K562 (cell line): ENCODE data around the gene RSRP1. TPM values are rescaled to one million over a fixed set of nuclear protein-coding genes. Genes with fewer than 3 reads are reported as not detected.
"Not testable (repeated sequence)": the region's sequence is repeated elsewhere in the genome, so short reads cannot be mapped to it uniquely, and the experiment has no call there.

Experiments used
- ATAC-seq: fragments of 200-7000 bp; cut with Tn5 transposase; 3 replicates; pipeline ENCODE4 v1.9.1; 2020; ENCODE audit warnings: moderate library complexity
- BruUV-seq: library from RNA; stranded (reverse); fragments of 400-500 nt; replicated peaks from 2 replicates; lab custom pipeline; 2021; lab: Mats Ljungman, UMichigan
- CTCF ChIA-PET: fragments of 300-600 bp; formaldehyde crosslinking; extraction: SDS; loops from one replicate; lab custom pipeline; 2021; ENCODE audit warnings: low intra/inter-chr PET ratio; lab: Yijun Ruan, JAX
- POLR2A ChIA-PET: fragments of 300-600, 350-650 bp; sonication (Branson Sonifier 250); formaldehyde crosslinking; extraction: SDS; loops from one replicate; lab custom pipeline; 2021; ENCODE audit warnings: antibody characterized with exemption, inconsistent platforms; lab: Yijun Ruan, JAX
- DNase-seq, 4 experiments: peaks; one replicate each; pipeline versions ENCODE4 v3.0.0 to v3.0.0-alpha.2; 2011 to 2018; ENCODE audit warnings: low spot score in 3 of 4, mixed read lengths in 3 of 4; ENCODE audit errors: extremely low read depth in 1 of 4
- FAIRE-seq: peaks from 2 replicates; lab custom pipeline; 2011; peaks lifted over from hg19 to GRCh38; lab: Jason Lieb, UNC
- H2AFZ ChIP-seq: 2 replicates; pipeline ENCODE4 v1.6.0; 2011; ENCODE audit warnings: low read depth, low read length, control low read depth, inconsistent platforms
- H3K27ac ChIP-seq: fragments of 200-600 bp; 3 replicates; pipeline ENCODE4 v1.8.0; 2011; ENCODE audit warnings: low read depth, mild to moderate bottlenecking, control low read depth, inconsistent platforms, low read length, moderate library complexity, mixed read lengths; ENCODE audit errors: extremely low read depth
- H3K27me3 ChIP-seq, 2 experiments: fragments of 300-600 bp in 1 of 2; 2 replicates in 1 of 2; 3 replicates in 1 of 2; pipeline versions ENCODE4 v1.6.0 to v1.8.0; 2011; ENCODE audit warnings: inconsistent platforms in 2 of 2, low read length in 2 of 2, mild to moderate bottlenecking in 1 of 2, mixed read lengths in 1 of 2, moderate library complexity in 1 of 2; ENCODE audit not compliant: control insufficient read depth in 2 of 2, insufficient read depth in 2 of 2
- H3K36me3 ChIP-seq: fragments of 300-600 bp; 3 replicates; pipeline ENCODE4 v1.8.0; 2011; ENCODE audit warnings: mild to moderate bottlenecking, low read length, inconsistent platforms; ENCODE audit not compliant: control insufficient read depth, insufficient read depth
- H3K4me1 ChIP-seq, 2 experiments: fragments of 200-600 bp in 1 of 2; replicated peaks in 1 of 2; 2 replicates in 1 of 2; 3 replicates in 1 of 2; pipeline versions ENCODE4 v1.5.1 to v1.8.0; 2011; ENCODE audit warnings: inconsistent platforms in 2 of 2, low read length in 2 of 2, mild to moderate bottlenecking in 1 of 2, mixed read lengths in 1 of 2, moderate library complexity in 1 of 2; ENCODE audit not compliant: control insufficient read depth in 2 of 2, insufficient read depth in 2 of 2
- H3K4me2 ChIP-seq: 2 replicates; pipeline ENCODE4 v1.6.1; 2011; ENCODE audit warnings: low read length, control low read depth, inconsistent platforms, mixed read lengths; ENCODE audit not compliant: insufficient read depth
- H3K4me3 ChIP-seq: fragments of 200-600 bp; sonication (generic), shearing (Covaris generic); 2 replicates; pipeline ENCODE4 v1.5.1; 2016; ENCODE audit warnings: control low read depth, inconsistent platforms
- H3K79me2 ChIP-seq: fragments of 200-600 bp; 3 replicates; pipeline ENCODE4 v1.8.0; 2011; ENCODE audit warnings: low read length, inconsistent platforms; ENCODE audit not compliant: control insufficient read depth, insufficient read depth
- H3K9ac ChIP-seq, 2 experiments: 2 replicates each; pipeline versions ENCODE4 v1.6.0 to v1.6.1; 2011; ENCODE audit warnings: low read depth in 2 of 2, low read length in 2 of 2, control low read depth in 1 of 2, inconsistent platforms in 1 of 2, mild to moderate bottlenecking in 1 of 2, mixed read lengths in 1 of 2; ENCODE audit not compliant: insufficient read depth in 1 of 2
- H3K9me1 ChIP-seq: one replicate; pipeline ENCODE4 v1.6.0; 2011; ENCODE audit warnings: inconsistent platforms, mild to moderate bottlenecking, low read length, moderate library complexity; ENCODE audit not compliant: control insufficient read depth, insufficient read depth
- H3K9me3 ChIP-seq: replicated peaks from 2 replicates; pipeline ENCODE4 v1.5.1; 2011; ENCODE audit warnings: low read depth, low read length, inconsistent platforms; ENCODE audit not compliant: control insufficient read depth, insufficient read depth
- H4K20me1 ChIP-seq: replicated peaks from 2 replicates; pipeline ENCODE4 v1.6.1; 2011; ENCODE audit warnings: low read length, inconsistent platforms, mixed read lengths; ENCODE audit not compliant: control insufficient read depth, insufficient read depth
- BCOR ChIP-seq: fragments of 450-650 bp; IDR thresholded peaks from 2 replicates; pipeline ENCODE4 v1.6.1; 2016
- CBFA2T3 ChIP-seq: fragments of 450-650 bp; IDR thresholded peaks from 2 replicates; pipeline ENCODE4 v1.6.1; 2017
- DPF2 ChIP-seq: fragments of 450-650 bp; IDR thresholded peaks from 2 replicates; pipeline ENCODE4 v1.6.1; 2016
- FOXM1 ChIP-seq, 2 experiments: fragments of 450-650 bp in 1 of 2; sonication (generic) in 1 of 2; formaldehyde crosslinking in 1 of 2; IDR thresholded peaks; 2 replicates each; pipeline versions ENCODE4 v1.6.1 to v1.9.0; 2017 to 2022; ENCODE audit warnings: low read depth in 2 of 2, mild to moderate bottlenecking in 2 of 2, missing genetic modification reagents in 1 of 2, moderate library complexity in 1 of 2
- LEF1 ChIP-seq: fragments of 450-650 bp; IDR thresholded peaks from 2 replicates; pipeline ENCODE4 v1.6.1; 2016; ENCODE audit warnings: mild to moderate bottlenecking
- PHB2 ChIP-seq: fragments of 450-650 bp; IDR thresholded peaks from 2 replicates; pipeline ENCODE4 v1.6.1; 2017; ENCODE audit warnings: low read depth
- PYGO2 ChIP-seq: fragments of 450-650 bp; IDR thresholded peaks from 2 replicates; pipeline ENCODE4 v1.6.1; 2016; ENCODE audit warnings: mild to moderate bottlenecking, missing genetic modification characterization, moderate library complexity, missing compliant biosample characterization
- RBM25 ChIP-seq: fragments of 200-400 bp; formaldehyde crosslinking; IDR thresholded peaks from 2 replicates; pipeline ENCODE4 v1.6.1; 2018; ENCODE audit warnings: low read length, low read depth, moderate library complexity; ENCODE audit not compliant: severe bottlenecking
- ZC3H8 ChIP-seq: fragments of 450-650 bp; IDR thresholded peaks from 2 replicates; pipeline ENCODE4 v1.6.1; 2017
- ZFP36 ChIP-seq: fragments of 150-350 bp; IDR thresholded peaks from 2 replicates; pipeline ENCODE4 v1.6.1; 2018; ENCODE audit warnings: low read length, low read depth; ENCODE audit not compliant: partially characterized antibody
- WGBS: fragments of 100-300 bp; shearing (Covaris generic); methylation state at CpG from one replicate; pipeline ENCODE4 v1.1.6; 2016; ENCODE audit warnings: low coverage, mixed read lengths; ENCODE audit not compliant: insufficient coverage; ENCODE audit errors: missing lambda C conversion rate; 5-methylcytosine and 5-hydroxymethylcytosine counted together
- in situ Hi-C: fragments of 300-500 bp; cut with MboI; formaldehyde crosslinking; loops from 4 replicates; pipeline ENCODE4 v1.15.0; 2018; ENCODE audit warnings: inconsistent platforms, mixed read lengths
- intact Hi-C: fragments of 100-400 bp; cut with micrococcal nuclease; formaldehyde crosslinking; loops from 2 replicates; pipeline ENCODE4 v1.14.2; 2022
- polyA plus RNA-seq, 8 experiments: library from polyadenylated mRNA; depleted of rRNA in 4 of 8; stranded (reverse) in 5 of 8; unstranded in 3 of 8; fragments of >200 nt; fragmentation: Nextera tagmentation in 2 of 8; fragmentation: Illumina TruSeq in 1 of 8; extraction: Ambion mirVana in 2 of 8; extraction: Trizol in 1 of 8; gene quantifications; 2 replicates each; pipeline versions ENCODE4 v1.2.1 to v1.2.3, GENCODE V29; 2011 to 2014; ENCODE audit warnings: inconsistent platforms in 1 of 8, missing spikeins in 1 of 8
- total RNA-seq, 7 experiments: library from RNA; depleted of rRNA in 6 of 7; stranded (reverse); fragments of >200 nt in 6 of 7; fragmentation: Illumina TruSeq in 2 of 7; extraction: Trizol in 2 of 7; gene quantifications; 2 replicates each; pipeline versions ENCODE4 v1.2.1 to v1.2.3, GENCODE V29; 2011 to 2021; ENCODE audit warnings: low replicate concordance in 1 of 7
- TF ChIP-seq, protein P1 (sequence below): fragments of 450-650 bp; IDR thresholded peaks from 2 replicates; pipeline ENCODE4 v1.6.1; 2016

The RSRP1 gene
- total and polyA plus RNA-seq, 9 of the 15 experiments (the other 6 are each of a cell fraction or from before 2014, with no cell fraction given), result 27.2 to 283 (median 146) TPM

DNA sequence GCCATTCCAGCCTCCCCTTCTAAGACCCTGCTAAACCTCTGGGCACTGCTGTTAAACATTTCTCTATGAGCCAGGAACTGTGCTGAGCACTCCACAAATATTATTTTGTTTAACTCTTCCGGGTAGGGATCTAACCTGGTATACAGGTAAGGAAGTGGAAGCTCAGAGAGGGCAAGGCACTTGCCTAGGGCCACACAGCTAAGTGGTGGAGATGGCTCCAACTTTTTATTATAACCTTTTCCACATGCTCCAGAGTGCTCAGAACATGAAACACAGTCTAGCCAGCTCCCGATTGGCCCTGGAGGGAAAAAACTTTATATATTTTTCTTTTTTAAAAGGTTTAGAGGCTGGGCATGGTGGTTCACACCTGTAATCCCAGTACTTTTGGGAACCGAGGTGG lies 38.6 kb upstream of the RSRP1 start:
- FAIRE-seq, H3K9ac ChIP-seq, POLR2A ChIA-PET, H3K27ac ChIP-seq, ATAC-seq, H4K20me1 ChIP-seq, CTCF ChIA-PET, H3K79me2 ChIP-seq, H3K36me3 ChIP-seq, H3K4me2 ChIP-seq, H3K9me3 ChIP-seq, H3K4me3 ChIP-seq, H3K27me3 ChIP-seq, BruUV-seq, DNase-seq, H3K9me1 ChIP-seq, H2AFZ ChIP-seq: not testable (repeated sequence)
- 58% methylated on average over 3 of the region's 3 CpGs for WGBS
- intact Hi-C loops (loop anchor here (5.0 to 10.0 kb wide), 2 partner anchors 121 to 149 kb away; partner anchors contain the start of gene MACO1), in situ Hi-C loops (loop anchor here (5.0 kb wide), 1 partner anchor 116 kb away; no protein-coding TSS in a partner anchor)
- H3K4me1 ChIP-seq, result peaks cover 13 to 15% of the 10 kb centered on the region in 2 experiments; a peak in 4 of 5 replicates
- TF ChIP-seq BCOR (peak; percentile 86), ZFP36 (peak; percentile 74), RBM25 (peak; percentile 63)

DNA sequence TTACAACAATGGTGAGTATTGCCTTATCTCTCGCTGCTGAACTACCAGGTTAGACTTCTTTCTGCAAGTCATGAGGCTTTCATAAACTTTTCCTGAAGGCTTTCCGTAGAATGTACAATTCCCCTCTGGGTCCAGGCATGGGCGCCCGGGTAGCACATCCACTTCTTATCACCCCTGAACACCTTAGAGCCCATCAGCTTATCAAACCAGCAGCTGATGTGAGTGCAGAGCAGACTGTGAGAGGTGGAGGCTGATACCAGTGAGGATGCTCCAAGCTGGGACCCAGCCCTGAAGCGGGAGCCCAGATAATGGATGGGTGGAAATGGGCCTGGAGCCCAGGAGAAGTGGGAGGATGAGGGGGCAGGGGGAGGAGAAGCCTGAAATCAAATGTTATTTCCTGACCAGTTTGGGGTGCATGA lies 32.4 kb upstream of the RSRP1 start:
- H3K9ac ChIP-seq; CTCF ChIA-PET; POLR2A ChIA-PET; H2AFZ ChIP-seq; H3K4me3 ChIP-seq; H3K9me1 ChIP-seq; H4K20me1 ChIP-seq; H3K9me3 ChIP-seq; in situ Hi-C loops; BruUV-seq; H3K27me3 ChIP-seq; H3K36me3 ChIP-seq; TF ChIP-seq FOXM1 (CRISPR knock-in tag; IDR thresholded peaks at IDR 0.05; ENCODE audit: low read depth): not testable (repeated sequence)
- H3K27ac ChIP-seq, result peak overlapping the region; percentile 76; the same call in 1 of the 3 replicates
- FAIRE-seq, result peak; percentile 99
- DNase-seq, result peak in 1 of 4 experiments; percentile 86
- H3K4me2 ChIP-seq, result peak overlapping the region; percentile 46; the same call in 1 of the 2 replicates
- peak; percentile 86 for ATAC-seq
- intact Hi-C loops, result loop anchor here (10.0 kb wide), 1 partner anchor 155 kb away; the partner anchor contains the start of gene MACO1
- peaks cover 11 to 28% of the 10 kb centered on the region in 2 experiments; a peak in 4 of 5 replicates for H3K4me1 ChIP-seq
- 0% methylated on average over 4 of the region's 5 CpGs for WGBS
- H3K79me2 ChIP-seq, result peaks cover 23% of the 10 kb centered on the region
- TF ChIP-seq FOXM1 (IDR thresholded peaks at IDR 0.05; ENCODE audit: low read depth) (peak; percentile 86), PHB2 (peak; percentile 85), ZC3H8 (peak; percentile 21; the same call in 1 of the 2 replicates), DPF2 (peak; percentile 86; the same call in 1 of the 2 replicates), PYGO2 (tag) (peak; percentile 59; the same call in 1 of the 2 replicates), LEF1 (peak; percentile 62), CBFA2T3 (peak; percentile 98)
- TF ChIP-seq, protein P1, sequence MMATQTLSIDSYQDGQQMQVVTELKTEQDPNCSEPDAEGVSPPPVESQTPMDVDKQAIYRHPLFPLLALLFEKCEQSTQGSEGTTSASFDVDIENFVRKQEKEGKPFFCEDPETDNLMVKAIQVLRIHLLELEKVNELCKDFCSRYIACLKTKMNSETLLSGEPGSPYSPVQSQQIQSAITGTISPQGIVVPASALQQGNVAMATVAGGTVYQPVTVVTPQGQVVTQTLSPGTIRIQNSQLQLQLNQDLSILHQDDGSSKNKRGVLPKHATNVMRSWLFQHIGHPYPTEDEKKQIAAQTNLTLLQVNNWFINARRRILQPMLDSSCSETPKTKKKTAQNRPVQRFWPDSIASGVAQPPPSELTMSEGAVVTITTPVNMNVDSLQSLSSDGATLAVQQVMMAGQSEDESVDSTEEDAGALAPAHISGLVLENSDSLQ, result 0 out of 2 replicates have a peak, but pooled peaks have one; percentile 21
